ENCODE data around the gene HIVEP2. TPM values are rescaled to one million over a fixed set of nuclear protein-coding genes. Genes with fewer than 3 reads are reported as not detected.

The HIVEP2 gene
- total RNA-seq, 2 experiments from 2014 or later = 48.4 to 48.6 TPM

DNA sequence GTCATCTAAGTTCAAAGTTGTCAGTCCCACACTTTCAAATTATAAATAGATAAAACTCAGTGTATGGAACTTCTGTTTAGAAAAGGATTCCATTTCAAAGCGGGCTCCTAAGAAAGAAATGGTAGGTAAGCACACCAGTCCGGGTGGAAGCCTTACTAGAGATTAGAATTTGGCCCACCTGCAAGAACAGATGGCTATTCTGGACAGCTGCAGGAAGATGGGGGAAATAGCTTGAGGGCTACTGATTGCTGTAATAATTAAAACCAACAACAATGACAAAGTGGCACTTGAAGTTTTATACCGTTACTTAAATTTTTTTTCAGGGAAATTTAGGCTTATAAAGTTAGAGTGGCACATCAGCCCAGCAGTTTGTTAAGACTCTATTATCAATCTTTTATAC is 83.3 kb downstream of the HIVEP2 start:
- peaks cover 3% of the 10 kb centered on the region for H3K36me3 ChIP-seq (ENCODE audit: insufficient read depth, low read length)
- H3K4me1 ChIP-seq (ENCODE audit: insufficient read depth, low read length) = peaks cover 48% of the 10 kb centered on the region
- H3K9me3 ChIP-seq (ENCODE audit: control insufficient read depth in 1 of 2, insufficient read depth in 1 of 2, low read length in 2 of 2) = no peaks in the 10 kb centered on the region
- Mint-ChIP-seq H3K4me3 (no peak overlapping the region), H3K27ac (peak overlapping the region; percentile 94), H3K4me1 (ENCODE audit: low read depth) (peaks cover 84% of the 10 kb centered on the region), H3K9me3 (no peaks in the 10 kb centered on the region), H3K36me3 (ENCODE audit: low read depth) (peaks cover 7% of the 10 kb centered on the region), H3K27me3 (no peaks in the 10 kb centered on the region)
- no peak overlapping the region for H3K4me3 ChIP-seq (ENCODE audit: low read length)
- ATAC-seq (ENCODE audit: poor library complexity) (no peak), DNase-seq (no peak)
- intact Hi-C loops (cut with DNase I, micrococcal nuclease) = no loop called here
- H3K27me3 ChIP-seq (ENCODE audit: control insufficient read depth in 1 of 2, insufficient read depth in 2 of 2, low read length in 2 of 2) = no peaks in the 10 kb centered on the region
- ChIA-PET CTCF (no interaction called here), POLR2A (interaction anchor here (8.6 to 10.7 kb wide), 2 partner anchors 65 to 83 kb away, joined by 111 to 129 read pairs; partner anchors contain the start of gene HIVEP2)
- peak overlapping the region in 1 of 2 donors; percentile 19 for H3K27ac ChIP-seq (ENCODE audit: low read depth in 1 of 2, low read length in 2 of 2)
- TF ChIP-seq, protein P1, sequence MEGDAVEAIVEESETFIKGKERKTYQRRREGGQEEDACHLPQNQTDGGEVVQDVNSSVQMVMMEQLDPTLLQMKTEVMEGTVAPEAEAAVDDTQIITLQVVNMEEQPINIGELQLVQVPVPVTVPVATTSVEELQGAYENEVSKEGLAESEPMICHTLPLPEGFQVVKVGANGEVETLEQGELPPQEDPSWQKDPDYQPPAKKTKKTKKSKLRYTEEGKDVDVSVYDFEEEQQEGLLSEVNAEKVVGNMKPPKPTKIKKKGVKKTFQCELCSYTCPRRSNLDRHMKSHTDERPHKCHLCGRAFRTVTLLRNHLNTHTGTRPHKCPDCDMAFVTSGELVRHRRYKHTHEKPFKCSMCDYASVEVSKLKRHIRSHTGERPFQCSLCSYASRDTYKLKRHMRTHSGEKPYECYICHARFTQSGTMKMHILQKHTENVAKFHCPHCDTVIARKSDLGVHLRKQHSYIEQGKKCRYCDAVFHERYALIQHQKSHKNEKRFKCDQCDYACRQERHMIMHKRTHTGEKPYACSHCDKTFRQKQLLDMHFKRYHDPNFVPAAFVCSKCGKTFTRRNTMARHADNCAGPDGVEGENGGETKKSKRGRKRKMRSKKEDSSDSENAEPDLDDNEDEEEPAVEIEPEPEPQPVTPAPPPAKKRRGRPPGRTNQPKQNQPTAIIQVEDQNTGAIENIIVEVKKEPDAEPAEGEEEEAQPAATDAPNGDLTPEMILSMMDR (IDR thresholded peaks at IDR 0.05) = no peak

DNA sequence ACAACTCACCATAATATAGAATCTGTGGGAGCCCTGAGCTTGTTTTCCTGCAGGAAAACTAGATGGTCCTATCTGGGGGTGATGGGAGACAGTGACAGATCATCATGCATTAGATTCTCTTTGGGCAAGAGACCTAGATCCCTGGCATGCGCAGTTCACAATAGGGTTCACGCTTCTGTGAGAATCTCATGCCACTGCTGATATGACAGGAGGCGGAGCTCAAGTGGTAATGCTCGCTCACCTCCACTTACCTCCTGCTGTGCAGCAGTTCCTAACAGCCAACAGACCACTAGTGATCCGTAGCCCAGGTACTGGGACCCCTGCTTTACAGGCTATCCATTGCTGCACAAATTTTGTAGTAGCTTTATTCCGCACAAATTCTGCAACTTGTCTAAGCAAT is 84.5 kb downstream of the HIVEP2 start:
- Mint-ChIP-seq H3K27me3 (no peaks in the 10 kb centered on the region), H3K4me1 (ENCODE audit: low read depth) (peaks cover 84% of the 10 kb centered on the region), H3K4me3 (peak overlapping the region; percentile 64), H3K36me3 (ENCODE audit: low read depth) (peaks cover 7% of the 10 kb centered on the region), H3K27ac (peak overlapping the region; percentile 94), H3K9me3 (no peaks in the 10 kb centered on the region)
- TF ChIP-seq, protein P1 (IDR thresholded peaks at IDR 0.05) = no peak
- Histone ChIP-seq H3K27ac (ENCODE audit: low read depth in 1 of 2, low read length in 2 of 2) (peak overlapping the region; percentile 27 to 31), H3K4me3 (ENCODE audit: low read length) (no peak overlapping the region), H3K4me1 (ENCODE audit: insufficient read depth, low read length) (peaks cover 51% of the 10 kb centered on the region), H3K36me3 (ENCODE audit: insufficient read depth, low read length) (peaks cover 3% of the 10 kb centered on the region), H3K9me3 (ENCODE audit: control insufficient read depth in 1 of 2, insufficient read depth in 1 of 2, low read length in 2 of 2) (no peaks in the 10 kb centered on the region), H3K27me3 (ENCODE audit: control insufficient read depth in 1 of 2, insufficient read depth in 2 of 2, low read length in 2 of 2) (no peaks in the 10 kb centered on the region)
- ChIA-PET CTCF (interaction anchor here (1.1 to 1.2 kb wide), 2 partner anchors 18 to 22 kb away, joined by 3 to 4 read pairs; no protein-coding TSS in a partner anchor), POLR2A (interaction anchor here (1.0 to 10.7 kb wide), 8 partner anchors 11 to 84 kb away, joined by 3 to 323 read pairs (median 58); partner anchors contain the start of gene HIVEP2)
- no peak for ATAC-seq (ENCODE audit: poor library complexity)
- intact Hi-C loops (cut with DNase I, micrococcal nuclease) = no loop called here
- peak in 4 of 14 experiments; percentile 24 to 55 (median 50) for DNase-seq

DNA sequence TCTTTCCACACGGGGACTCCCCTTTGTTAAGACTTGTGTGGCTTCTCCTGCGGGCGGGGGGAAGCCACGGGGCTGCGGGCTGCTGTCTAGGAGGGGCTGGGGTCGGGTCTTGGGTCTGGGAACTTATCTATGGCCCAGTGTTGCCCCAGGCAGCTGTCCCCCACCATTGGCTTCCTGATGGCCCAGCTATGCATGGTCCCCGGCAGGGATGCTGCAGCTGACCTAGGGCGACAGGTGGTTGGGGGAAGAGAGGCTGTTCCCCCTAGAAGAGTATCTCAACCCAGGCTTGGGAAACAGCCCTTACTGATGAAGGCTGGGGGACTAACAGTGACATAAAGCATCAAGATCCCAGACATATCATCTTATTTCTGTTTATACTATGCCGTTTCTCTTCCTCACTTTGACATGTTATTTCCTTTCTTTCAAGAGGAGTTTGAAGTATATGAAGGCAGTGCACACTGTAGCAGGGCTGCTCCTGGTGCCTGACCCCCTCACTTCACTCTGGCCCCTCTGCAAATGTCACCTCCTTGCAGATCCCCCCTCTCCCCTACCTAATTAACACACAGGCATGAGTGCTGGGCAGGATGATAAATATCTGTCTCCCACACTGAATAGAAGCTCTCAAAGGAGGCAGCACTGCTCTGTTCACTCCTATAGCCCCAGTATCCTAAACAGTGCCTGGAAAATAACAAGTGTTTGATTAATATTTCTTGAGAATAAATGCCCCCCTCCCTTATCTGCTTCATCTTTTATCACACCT is 87.0 kb downstream of the HIVEP2 start:
- H3K27me3 Mint-ChIP-seq = no peaks in the 10 kb centered on the region
- intact Hi-C loops (cut with DNase I, micrococcal nuclease) = loop anchor here (1.0 to 5.0 kb wide), 7 partner anchors 15 to 86 kb away; no protein-coding TSS in a partner anchor
- H3K36me3 Mint-ChIP-seq (ENCODE audit: low read depth) = peaks cover 7% of the 10 kb centered on the region
- peak overlapping the region; percentile 82 for H3K4me3 Mint-ChIP-seq
- H3K4me1 ChIP-seq (ENCODE audit: insufficient read depth, low read length) = peaks cover 68% of the 10 kb centered on the region
- H3K9me3 Mint-ChIP-seq = no peaks in the 10 kb centered on the region
- ChIA-PET CTCF (no interaction called here), POLR2A (interaction anchor here (0.6 to 10.7 kb wide), 31 partner anchors 9 to 289 kb away, joined by 3 to 323 read pairs (median 7); partner anchors contain the start of gene HIVEP2)
- H3K9me3 ChIP-seq (ENCODE audit: control insufficient read depth in 1 of 2, insufficient read depth in 1 of 2, low read length in 2 of 2) = no peaks in the 10 kb centered on the region
- peak overlapping the region; percentile 94 for H3K27ac Mint-ChIP-seq
- H3K4me1 Mint-ChIP-seq (ENCODE audit: low read depth) = peaks cover 87% of the 10 kb centered on the region
- H3K27me3 ChIP-seq (ENCODE audit: control insufficient read depth in 1 of 2, insufficient read depth in 2 of 2, low read length in 2 of 2) = no peaks in the 10 kb centered on the region
- peaks cover 3% of the 10 kb centered on the region for H3K36me3 ChIP-seq (ENCODE audit: insufficient read depth, low read length)
- ATAC-seq (ENCODE audit: poor library complexity) (peak; percentile 37), DNase-seq (peak in 7 of 14 experiments; percentile 22 to 69 (median 42))
- H3K4me3 ChIP-seq (ENCODE audit: low read length) = peak overlapping the region; percentile 46
- peak overlapping the region; percentile 88 to 99 for H3K27ac ChIP-seq (ENCODE audit: low read depth in 1 of 2, low read length in 2 of 2)
- TF ChIP-seq, protein P1 (IDR thresholded peaks at IDR 0.05) = no peak
